GM19452 (cell line): ENCODE results near the gene VPS37B.
"Not testable (repeated sequence)": the region's sequence is repeated elsewhere in the genome, so short reads cannot be mapped to it uniquely, and the experiment has no call there.

Experiments
- ATAC-seq: cut with Tn5 transposase; IDR thresholded peaks from one replicate; pipeline ENCODE4 v1.9.1; 2021; ENCODE audit not compliant: unreplicated experiment

VPS37B gene

DNA sequence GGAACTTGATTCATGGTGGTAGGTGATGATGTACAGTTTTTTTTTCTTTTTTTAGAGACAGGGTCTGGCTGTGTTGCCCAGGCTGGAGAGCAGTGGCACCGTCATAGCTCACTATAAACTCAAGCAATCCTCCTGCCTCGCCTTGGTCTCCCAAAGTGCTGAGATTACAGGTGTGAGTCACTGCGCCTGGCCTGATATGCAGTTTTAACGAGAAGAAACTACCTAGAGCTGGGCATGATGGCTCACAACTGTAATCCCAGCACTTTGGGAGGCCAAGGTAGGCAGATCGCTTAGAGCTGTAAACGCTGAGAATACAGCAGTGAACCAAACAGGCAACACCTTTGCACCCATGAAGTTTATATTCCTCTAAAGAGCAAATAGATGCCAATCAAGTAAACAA is 13.0 kb upstream of the VPS37B start:
- ATAC-seq: no peak

DNA sequence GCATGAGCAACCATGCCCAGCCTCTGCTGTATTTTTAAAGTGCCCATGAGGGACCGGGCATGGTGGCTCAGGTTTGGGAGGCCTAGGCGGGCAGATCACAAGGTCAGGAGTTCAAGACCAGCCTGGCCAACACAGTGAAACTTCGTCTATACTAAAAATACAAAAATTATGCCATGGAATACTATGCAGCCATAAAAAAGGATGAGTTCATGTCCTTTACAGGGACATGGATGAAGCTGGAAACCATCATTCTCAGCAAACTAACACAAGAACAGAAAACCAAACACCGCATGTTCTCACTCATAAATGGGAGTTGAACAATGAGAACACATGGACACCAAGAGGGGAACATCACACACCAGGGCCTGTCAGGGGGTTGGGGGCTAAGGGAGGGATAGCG is 9.3 kb upstream of the VPS37B start:
- ATAC-seq: not testable (repeated sequence)

DNA sequence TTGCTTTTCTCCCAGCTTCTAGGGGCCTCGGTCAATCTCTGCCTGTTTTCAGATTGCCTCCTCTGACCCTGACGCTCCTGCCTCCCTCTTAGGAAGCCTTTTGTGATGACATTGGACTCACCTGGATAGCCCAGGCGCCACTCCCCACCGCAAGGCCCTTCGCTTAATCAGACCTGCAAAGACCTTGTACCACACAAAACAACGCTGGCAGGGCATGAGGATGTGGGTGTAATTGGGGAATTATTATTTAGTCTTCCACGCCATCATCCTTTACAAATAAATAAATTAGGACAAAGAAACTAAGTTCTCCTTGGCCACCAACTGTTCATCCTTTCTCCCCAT is 7.7 kb upstream of the VPS37B start:
- ATAC-seq: no peak

DNA sequence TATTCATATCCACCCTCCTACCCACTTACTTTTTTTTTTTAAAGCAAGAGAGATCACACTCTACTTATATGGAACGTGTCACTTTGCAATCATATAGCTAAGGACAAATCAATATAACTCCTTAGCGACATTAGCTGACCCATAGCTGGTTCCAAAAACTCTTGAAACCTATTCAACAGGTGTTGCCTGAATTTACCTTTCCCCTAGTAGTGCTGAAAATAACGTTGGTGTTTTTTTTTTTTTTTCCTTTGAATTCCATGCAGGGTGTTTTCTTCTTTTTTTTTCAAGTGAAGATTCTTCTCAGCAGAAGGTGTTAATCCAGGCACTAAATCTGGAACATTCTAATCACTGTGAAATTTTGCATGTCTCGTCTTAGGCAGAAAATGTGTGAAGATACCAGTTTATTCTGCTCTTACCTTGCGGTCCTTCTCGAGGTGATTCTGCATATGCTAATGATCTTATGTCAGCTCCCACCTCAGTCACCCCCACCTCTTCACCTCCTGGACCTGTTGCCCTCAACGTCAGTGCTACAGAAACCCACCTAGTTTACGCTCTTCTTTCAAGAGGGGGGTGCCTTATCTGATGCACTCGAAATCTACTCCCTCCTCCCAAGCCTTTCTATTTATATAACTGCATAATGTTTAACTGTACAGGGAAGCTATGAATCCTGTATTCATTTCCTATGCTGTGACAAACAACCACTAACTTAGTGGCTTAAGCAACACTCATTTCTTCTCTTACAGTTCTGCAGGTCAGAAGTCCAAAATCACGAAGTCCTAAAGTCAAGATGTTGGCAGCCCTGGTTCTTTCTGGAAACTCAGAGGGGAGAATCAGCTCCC is 7.1 kb upstream of the VPS37B start:
- no peak for ATAC-seq

DNA sequence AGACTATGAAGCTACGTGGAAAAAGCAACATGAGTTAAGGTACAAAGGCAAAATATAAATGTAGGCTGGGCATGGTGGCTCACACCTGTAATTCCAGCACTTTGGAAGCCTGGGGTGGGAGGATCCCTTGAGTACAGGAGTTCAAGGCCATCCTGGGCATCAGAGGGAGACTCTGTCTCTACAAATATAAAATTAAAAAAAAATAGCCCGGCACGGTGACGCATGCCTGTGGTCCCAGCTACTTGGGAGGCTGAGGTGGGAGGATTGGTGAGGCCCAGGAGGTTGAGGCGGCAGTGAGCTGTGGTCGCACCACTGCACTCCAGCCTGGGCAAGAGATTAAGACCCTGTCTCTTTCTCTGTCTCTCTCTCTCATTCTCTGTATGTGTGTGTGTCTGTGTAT is 4.0 kb upstream of the VPS37B start:
- no peak for ATAC-seq

DNA sequence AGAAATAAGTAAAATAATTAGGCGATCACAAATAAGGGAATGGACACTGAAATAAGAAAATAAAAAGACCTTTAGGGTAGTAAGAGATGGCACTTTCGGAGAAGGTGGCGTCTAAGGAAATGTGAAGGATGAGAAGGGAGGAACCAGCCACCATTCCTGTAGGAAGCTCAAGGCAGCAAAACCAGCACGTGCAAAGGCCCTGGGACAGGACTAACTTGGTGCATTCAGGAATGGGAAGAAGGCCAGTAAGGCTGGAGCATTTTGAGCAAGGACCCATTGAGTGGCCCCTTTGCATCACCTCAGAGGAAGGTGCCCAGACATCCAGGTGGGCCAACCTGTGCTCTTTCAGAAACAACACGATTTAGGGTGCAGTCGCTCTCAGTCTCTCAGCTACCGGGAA is 738 bp upstream of the VPS37B start:
- no peak for ATAC-seq

DNA sequence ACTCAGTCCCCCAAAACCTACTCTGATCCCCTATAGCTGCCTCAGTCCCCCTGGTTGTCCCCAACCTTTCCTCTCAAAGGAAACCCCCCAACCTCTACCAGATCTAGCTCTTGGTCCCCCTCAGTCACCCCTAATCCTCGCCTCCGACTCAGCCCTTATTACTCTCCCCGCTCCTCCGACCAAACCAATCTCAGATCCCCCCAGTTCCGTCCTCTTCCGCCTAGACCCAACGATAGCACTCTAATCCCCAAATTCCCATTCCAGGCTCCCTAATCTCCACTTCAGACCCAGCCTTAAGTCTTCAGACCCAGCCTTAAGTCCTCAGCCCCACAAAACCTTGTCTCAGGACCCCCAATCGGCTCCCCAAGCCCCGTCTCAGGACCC is 612 bp downstream of the VPS37B start:
- ATAC-seq: no peak

DNA sequence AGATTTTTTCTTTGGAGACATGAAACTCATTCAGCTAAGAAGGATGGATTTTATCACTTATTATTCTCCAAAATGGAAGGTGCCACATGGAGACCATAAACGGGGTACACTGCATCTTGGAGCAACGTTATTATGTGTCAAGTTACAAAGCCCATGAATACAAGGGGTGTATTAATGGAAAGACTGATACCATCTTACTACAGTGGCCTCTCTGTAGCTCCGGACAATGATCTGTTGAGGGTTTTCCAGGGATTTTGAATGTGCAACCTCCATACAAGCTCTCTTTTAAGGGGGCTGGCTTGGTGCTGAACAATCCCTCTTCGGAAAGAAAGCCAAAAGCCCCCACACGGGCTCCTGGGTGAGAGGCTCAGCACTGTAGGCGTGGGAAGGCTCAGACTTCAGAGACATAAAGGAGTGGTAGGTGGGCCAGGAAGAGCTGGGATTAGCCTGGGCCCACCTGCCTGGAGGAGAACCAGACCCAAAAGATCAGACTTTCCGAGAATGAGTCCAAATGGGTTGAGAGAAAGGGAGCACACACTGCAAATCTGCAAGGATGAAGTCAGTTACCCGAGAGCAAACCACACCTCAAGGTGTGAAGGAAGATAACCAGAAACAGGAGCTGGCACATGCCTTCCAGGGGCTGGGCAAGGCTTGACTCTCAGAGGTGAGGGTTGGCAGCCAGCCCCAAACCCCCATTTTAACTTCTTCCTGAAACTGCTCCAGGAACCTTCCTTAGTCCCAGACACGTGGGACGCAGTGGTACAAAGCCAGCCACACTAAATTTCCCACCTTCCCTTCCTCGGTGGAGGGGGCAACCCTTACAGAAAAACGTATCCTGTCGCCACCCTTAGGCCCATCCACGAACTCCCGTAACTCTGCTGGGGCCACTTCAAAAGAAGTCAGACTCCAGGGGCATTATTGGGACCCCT is 1.5 kb downstream of the VPS37B start:
- ATAC-seq: no peak

DNA sequence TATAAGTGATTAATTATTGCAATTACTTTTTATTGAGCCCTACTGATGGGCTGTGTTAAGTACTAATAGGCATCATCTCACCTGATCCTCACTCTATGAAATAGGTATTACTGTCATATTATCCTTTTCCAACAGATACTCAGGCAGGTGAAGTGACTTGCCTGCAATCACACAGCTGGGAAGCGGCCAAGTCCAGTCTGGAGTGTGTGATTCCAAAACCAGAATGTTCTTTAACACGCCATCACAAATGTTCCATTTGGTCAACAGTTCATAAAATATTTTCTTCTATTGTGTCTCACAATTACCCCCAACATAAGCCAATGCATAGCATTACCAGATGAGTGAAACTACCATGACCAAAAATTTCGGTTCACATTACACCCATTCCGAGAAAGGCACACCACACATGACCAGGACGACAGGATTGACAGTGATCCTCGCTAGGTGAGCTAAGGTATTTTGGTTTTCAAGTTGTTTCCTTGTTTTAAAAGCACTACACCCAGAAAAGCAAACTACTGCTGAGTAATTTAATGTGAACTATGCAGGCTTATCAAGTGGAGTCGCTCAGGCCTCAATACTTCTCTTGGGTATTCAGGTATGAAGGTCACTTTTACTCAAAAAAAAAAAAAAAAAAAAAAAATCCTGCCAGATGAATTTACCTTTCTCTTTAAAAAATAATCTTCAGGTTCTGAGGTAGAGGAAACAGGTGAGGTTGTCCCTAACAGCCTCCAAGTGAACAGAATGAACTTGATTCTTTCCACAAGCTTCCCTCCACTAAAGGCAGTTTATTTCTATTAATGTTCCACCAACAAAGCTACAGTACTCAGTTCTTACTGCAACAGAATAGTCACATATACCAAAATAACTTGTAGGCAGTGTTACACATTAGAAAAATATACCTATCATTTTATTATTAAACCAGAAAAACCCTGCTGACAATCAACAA is 2.4 kb downstream of the VPS37B start:
- no peak for ATAC-seq

DNA sequence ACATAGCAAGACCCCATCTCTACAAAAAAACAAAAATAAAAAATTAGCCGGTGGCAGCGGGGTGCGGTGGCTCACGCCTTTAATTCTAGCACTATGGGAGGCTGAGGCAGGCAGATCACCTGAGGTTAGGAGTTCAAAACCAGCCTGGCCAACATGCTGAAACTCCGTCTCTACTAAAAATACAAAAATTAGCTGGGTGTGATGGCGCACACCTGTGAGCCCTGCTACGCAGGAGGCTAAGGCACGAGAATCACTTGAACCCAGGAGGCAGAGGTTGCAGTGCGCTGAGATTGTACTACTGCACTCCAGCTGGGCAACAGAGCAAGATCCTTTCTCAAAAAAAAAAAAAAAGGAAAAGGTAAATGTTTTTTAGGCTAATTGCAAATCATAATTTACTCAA is 3.2 kb downstream of the VPS37B start:
- ATAC-seq: not testable (repeated sequence)

DNA sequence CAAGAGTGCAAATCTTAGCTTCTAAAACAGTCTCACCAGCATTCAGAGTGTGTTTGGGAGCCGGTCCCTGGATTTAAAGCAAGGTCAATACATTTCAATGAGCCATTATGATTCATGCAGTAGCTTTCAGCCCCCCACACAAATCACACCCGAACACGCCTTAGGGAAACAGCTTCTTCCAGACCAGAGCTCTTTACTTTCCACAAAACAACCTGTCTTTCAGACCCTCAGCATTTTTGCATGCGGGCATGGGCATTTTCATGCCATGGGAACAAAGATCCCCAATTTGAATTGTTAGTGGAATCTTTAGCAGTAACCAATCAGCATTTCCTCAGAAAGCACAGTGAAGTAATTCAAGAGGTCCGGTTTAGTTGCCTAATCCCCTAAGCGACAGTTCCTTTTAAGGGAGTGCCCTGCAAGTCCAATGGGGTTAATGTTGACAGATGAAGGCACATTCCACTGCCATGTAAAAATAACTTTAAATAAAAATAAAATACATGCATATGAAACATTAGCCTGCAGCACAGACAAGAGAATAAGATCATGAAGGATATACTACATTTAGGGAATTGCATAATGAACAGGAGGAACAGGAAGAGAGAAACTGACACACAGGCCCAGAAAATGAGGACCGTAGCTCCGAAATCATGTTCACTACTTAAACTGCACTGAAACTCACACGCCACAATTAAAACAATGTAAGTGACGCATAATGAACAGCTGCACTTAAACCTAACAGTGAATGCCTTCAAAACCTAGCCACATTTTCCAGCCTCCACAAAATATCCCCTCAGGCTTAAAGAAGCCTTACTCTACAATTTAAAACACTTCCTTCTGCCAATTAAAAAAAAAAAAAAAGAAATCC is 4.0 kb downstream of the VPS37B start:
- no peak for ATAC-seq

DNA sequence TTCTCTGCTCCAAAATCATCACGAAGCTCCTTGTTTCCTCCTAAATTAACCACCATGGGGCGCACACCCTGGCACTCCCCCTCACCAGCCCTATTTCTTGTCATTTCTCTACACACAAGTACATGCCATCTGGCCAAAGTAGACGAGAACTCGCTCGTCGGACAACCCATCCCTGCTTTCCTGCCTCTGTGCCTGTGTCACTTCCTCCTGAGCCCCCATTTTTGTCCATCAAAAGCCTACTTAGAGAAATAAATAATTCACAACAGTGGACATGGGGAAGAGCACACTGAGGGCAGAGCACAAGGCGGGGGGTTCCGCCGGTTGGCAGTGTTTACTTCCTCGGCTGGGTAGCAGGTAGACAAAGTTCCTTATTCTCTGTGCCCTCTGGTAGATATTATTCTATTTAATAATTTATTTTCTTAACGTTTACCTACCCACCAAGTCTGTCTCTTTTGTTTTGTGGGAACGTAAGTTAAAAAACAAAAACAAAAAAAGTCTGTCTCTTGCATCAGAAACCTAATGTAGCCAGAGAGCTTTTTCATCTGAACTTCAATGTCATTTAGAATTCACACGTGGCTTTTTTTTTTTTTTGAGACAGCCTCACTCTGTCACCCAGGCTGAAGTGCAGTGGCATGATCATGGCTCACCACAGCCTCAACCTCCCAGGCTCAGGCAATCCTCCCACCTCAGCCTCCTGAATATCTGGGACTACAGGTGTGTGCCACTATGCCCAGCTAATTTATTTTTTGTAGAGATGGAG is 6.0 kb downstream of the VPS37B start:
- no peak for ATAC-seq

DNA sequence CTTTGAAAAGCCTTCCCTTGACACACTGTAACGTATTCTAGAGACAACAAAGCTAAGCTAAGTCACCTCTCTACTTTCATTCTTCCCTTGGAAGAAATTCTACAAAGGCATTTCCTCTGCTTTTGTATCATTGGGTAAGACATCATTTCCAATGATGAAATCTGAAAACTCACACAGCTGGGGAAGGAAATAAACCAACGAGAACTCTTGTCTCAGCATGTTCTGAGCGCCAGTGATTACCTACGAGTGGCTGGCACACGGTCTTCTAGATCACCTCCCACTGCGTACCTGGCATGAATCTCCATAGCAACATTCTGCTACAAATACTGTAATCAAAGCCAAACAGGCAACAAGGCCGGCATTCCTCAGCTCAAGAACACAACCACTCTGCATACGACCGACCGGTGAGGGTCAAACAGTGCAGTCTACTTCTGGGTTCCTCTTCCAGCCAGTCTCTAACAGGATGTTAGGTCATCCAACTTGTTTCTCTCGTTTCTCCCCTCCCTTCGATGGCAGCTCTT is 7.6 kb downstream of the VPS37B start:
- ATAC-seq: peak; percentile 37

DNA sequence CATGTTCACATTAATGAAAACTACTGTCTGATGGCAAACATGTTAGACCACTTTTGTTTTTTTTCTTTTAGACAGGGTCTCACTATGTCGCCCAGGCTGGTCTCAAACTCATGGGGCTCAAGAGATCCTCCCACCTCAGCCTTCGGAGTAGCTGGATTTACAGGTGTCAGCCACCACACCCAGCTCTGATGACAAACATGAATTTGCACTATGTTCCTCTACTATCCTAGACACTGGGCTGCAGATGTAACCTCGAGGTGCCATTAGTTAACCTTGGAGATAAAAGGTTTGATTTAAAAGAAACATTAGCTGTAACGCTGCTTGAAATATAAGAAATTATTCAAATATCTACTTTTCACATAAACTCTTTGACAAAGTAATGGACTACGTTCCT is 8.1 kb downstream of the VPS37B start:
- ATAC-seq: peak; percentile 30

DNA sequence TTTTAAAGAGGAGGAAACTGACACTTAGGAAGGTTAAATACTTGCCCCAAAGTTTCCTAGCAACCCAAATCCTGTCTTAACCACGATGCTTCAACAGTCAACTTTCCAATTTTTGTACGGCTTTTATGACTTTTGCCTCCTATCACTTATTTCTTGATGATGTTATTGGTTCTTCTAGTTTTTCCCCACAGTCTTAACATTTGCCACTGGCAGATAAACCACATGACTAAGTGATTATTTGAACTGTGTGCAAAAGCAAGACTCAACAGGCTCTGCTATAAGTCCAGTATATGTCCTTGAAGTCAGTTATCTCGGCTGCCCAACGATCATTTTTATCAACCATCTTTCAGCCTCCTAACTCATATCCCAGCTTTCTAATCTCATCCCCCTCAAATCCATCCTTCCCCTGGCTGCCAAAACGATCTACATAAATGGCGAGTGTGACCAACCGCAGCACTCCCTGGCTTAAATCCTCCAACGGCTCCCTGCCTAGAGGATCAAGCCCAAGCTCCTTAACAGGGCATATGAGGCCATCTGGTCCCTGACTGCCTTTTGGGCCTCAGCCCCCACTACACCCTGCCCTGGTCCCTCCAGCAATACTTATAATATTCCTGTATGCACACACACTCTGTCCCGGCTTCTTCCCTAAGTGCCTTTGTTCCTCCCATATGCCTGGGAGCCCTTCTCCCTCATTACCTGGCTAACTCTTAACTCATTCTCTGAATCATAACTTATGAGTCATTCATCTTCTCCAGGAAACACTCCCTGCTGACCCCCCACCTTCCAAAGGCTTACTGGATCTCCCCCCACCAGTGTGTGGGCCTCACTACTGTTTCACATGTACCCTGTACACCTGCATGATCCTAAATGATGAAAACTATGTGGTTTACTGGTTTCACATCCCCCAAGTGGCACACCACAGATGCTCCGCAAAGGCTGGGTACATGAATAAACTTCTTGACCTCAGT is 8.8 kb downstream of the VPS37B start:
- peak; percentile 73 for ATAC-seq

DNA sequence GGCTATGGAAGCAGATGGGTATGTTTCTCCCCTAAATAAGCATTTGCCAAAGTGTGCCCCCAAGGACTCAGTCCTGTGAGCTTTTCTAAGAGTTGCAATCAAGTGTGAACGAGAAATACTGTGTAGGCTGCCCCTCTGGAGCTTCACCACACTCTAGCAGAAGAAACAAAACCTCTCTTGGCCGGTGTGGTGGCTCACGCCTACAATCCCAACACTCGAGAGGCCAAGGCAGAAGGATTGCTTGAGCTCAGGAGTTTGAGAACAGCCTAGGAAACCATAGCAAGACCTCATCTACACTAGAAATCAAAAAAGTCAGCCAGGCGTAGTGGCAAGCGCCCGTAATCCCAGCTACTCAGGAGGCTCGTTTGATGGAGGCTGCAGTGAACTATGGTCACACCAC is 9.8 kb downstream of the VPS37B start:
- no peak for ATAC-seq

DNA sequence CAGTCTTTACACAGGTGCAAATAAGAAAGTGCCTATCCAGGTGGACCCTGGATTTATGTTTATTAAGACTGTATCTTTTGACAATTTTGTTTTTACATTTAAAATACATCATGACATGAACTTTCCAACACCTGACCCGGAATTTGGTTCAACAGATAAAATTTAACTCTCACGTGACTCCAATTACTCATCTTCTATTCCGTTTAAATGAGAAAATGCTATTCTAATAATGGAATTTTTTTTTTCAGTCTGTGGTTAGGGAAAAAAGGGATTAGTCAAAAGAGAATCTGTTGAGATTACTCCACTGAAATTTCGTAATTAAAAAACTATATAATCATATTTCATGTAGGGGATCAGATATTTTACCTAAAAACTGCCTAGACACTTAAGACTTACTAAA is 11.1 kb downstream of the VPS37B start:
- no peak for ATAC-seq
